Activated naive CD4-positive, alpha-beta T cell treated with Interleukin-2 at 50 U/mL for 16 hours (primary cell): Measurements from ENCODE around the gene TPD52L1.
"Not testable (repeated sequence)": the region's sequence is repeated elsewhere in the genome, so short reads cannot be mapped to it uniquely, and the experiment has no call there.

Source experiments
- DNase-seq: peaks from one replicate; pipeline ENCODE4 v3.0.0-alpha.2; 2020

TPD52L1 gene

GRCh38 chr6:125144822-125145221 is 8.8 kb upstream of the TPD52L1 start:
- no peak for DNase-seq

- no peak for DNase-seq
These were observed 4.1 kb upstream of the TPD52L1 start for GRCh38 chr6:125149256-125150144.

GRCh38 chr6:125151700-125152099 is 1.9 kb upstream of the TPD52L1 start:
- DNase-seq, result no peak

- peak; percentile 2 for DNase-seq
These were observed 666 bp downstream of the TPD52L1 start for GRCh38 chr6:125154118-125154760.

- DNase-seq, result peak; percentile 13
These were observed 1.2 kb downstream of the TPD52L1 start for GRCh38 chr6:125154761-125155135.

- DNase-seq, result no peak
These were observed 1.8 kb downstream of the TPD52L1 start for GRCh38 chr6:125155344-125155743.

- no peak for DNase-seq
These were observed 2.9 kb downstream of the TPD52L1 start for GRCh38 chr6:125156496-125156895.

GRCh38 chr6:125157280-125157679 is 3.7 kb downstream of the TPD52L1 start:
- DNase-seq, result no peak

GRCh38 chr6:125157725-125158124 is 4.2 kb downstream of the TPD52L1 start:
- DNase-seq, result no peak

GRCh38 chr6:125163339-125163738 is 9.8 kb downstream of the TPD52L1 start:
- DNase-seq, result not testable (repeated sequence)

- DNase-seq, result no peak
These were observed 10.2 kb downstream of the TPD52L1 start for GRCh38 chr6:125163811-125164210.

GRCh38 chr6:125164696-125165095 is 11.1 kb downstream of the TPD52L1 start:
- DNase-seq, result no peak

- DNase-seq, result no peak
These were observed 11.7 kb downstream of the TPD52L1 start for GRCh38 chr6:125165256-125165655.

- DNase-seq, result no peak
These were observed 12.2 kb downstream of the TPD52L1 start for GRCh38 chr6:125165776-125166175.

GRCh38 chr6:125166711-125167110 is 13.1 kb downstream of the TPD52L1 start:
- DNase-seq, result no peak

GRCh38 chr6:125167579-125167978 is 14.0 kb downstream of the TPD52L1 start:
- DNase-seq, result no peak

- no peak for DNase-seq
These were observed 15.5 kb downstream of the TPD52L1 start for GRCh38 chr6:125169058-125169457.

- no peak for DNase-seq
These were observed 15.9 kb downstream of the TPD52L1 start for GRCh38 chr6:125169522-125169921.

- no peak for DNase-seq
These were observed 16.8 kb downstream of the TPD52L1 start for GRCh38 chr6:125170376-125170775.

GRCh38 chr6:125173341-125174095 is 19.9 kb downstream of the TPD52L1 start:
- no peak for DNase-seq

GRCh38 chr6:125174626-125175025 is 21.1 kb downstream of the TPD52L1 start:
- DNase-seq, result no peak

GRCh38 chr6:125175466-125176048 is 22.0 kb downstream of the TPD52L1 start:
- DNase-seq, result no peak
